Lung (tissue), 12 donors: ENCODE results near the gene MEGF10. TPM values are rescaled to one million over a fixed set of nuclear protein-coding genes. Genes with fewer than 3 reads are reported as not detected.

ENCODE experiments used
- ATAC-seq: fragments of 200-7000 bp; cut with Tn5 transposase; one replicate; pipeline ENCODE4 v1.9.1; 2020; ENCODE audit warnings: moderate number of reproducible peaks; ENCODE audit not compliant: insufficient read depth, low FRiP score
- DNase-seq, 3 donors: peaks; one replicate each; pipeline ENCODE4 v3.0.0-alpha.2; 2013 to 2017
- H3K27ac ChIP-seq, 2 donors: one replicate each; pipeline ENCODE4 v1.5.1; 2013; ENCODE audit warnings: mild to moderate bottlenecking in 2 of 2, moderate library complexity in 2 of 2, control low read depth in 1 of 2, inconsistent platforms in 1 of 2, low read depth in 1 of 2, low read length in 1 of 2
- H3K27me3 ChIP-seq, 3 donors: one replicate each; pipeline ENCODE4 v1.5.1; 2013; ENCODE audit warnings: low read length in 2 of 3; ENCODE audit not compliant: control insufficient read depth in 3 of 3, insufficient read depth in 3 of 3
- H3K36me3 ChIP-seq, 4 donors: one replicate each; pipeline ENCODE4 v1.5.1; 2013; ENCODE audit warnings: low read length in 4 of 4, mild to moderate bottlenecking in 1 of 4, moderate library complexity in 1 of 4; ENCODE audit not compliant: control insufficient read depth in 4 of 4, insufficient read depth in 4 of 4
- H3K4me1 ChIP-seq, 5 donors: one replicate each; pipeline ENCODE4 v1.5.1; 2013; ENCODE audit warnings: low read length in 5 of 5, mild to moderate bottlenecking in 2 of 5, moderate library complexity in 1 of 5; ENCODE audit not compliant: control insufficient read depth in 5 of 5, insufficient read depth in 5 of 5
- H3K4me3 ChIP-seq: one replicate; pipeline ENCODE4 v1.5.1; 2013; ENCODE audit warnings: mild to moderate bottlenecking, control low read depth, moderate library complexity
- H3K9ac ChIP-seq, 2 donors: one replicate each; pipeline ENCODE4 v1.5.1; 2013; ENCODE audit warnings: low read length in 2 of 2, control low read depth in 1 of 2; ENCODE audit not compliant: insufficient read depth in 1 of 2
- H3K9me3 ChIP-seq, 4 donors: one replicate each; pipeline ENCODE4 v1.5.1; 2013; ENCODE audit warnings: low read length in 3 of 4, mild to moderate bottlenecking in 1 of 4, moderate library complexity in 1 of 4; ENCODE audit not compliant: control insufficient read depth in 4 of 4, insufficient read depth in 3 of 4
- WGBS, 2 donors: extraction: QIAGEN DNeasy Blood & Tissue Kit; methylation state at CpG; one replicate each; pipeline ENCODE4 v1.1.7; 2013; 5-methylcytosine and 5-hydroxymethylcytosine counted together
- polyA plus RNA-seq, 2 donors: library from polyadenylated mRNA; stranded (reverse); fragments of 200-250 nt; gene quantifications; one replicate each; pipeline ENCODE4 v1.2.1, GENCODE V29; 2013
- total RNA-seq, 2 donors: library from RNA; depleted of rRNA in 1 of 2; stranded (reverse); fragments of >200 nt in 1 of 2; gene quantifications; one replicate each; pipeline ENCODE4 v1.2.1, GENCODE V29; 2014 to 2021
- TF ChIP-seq, protein P1 (sequence below): IDR thresholded peaks from 2 replicates; pipeline ENCODE4 v1.5.1; 2012; ENCODE audit warnings: mild to moderate bottlenecking; ENCODE audit errors: control extremely low read depth, extremely low read depth
- donor health status: control.
- donor health status: control.
- donor health status: Bipolar disorder and iron deficiency.
- donor health status: healthy.
- donor health status: DM: yes; HTN: yes; CAD: no.

Gene MEGF10
- total and polyA plus RNA-seq, 4 donors = 0.02 to 0.82 (median 0.12) TPM

DNA sequence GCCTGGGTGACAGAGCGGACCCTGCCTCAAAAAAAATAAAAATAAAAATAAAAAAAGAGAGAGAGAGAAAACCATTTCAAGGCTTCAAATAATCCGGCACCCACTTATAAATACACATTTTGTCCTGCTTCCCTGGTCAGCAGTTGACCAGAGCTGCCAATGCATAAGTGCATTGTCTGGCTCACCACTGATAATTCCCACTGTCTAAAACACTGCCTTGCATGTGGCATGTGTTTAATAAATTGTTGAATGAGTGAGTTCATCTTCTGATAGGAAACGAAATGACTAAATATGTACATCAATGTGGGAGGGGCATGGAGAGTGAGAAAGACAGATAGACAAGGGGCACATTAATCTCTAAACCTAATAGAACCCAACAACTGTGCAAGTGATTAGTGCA, 42.9 kb downstream of the MEGF10 start:
- Histone ChIP-seq H3K9ac (no peak overlapping the region), H3K27ac (no peak overlapping the region), H3K9me3 (no peaks in the 10 kb centered on the region), H3K27me3 (peaks cover 0 to 8% (median 0%) of the 10 kb centered on the region in 3 donors), H3K4me3 (no peak overlapping the region), H3K36me3 (no peaks in the 10 kb centered on the region), H3K4me1 (no peaks in the 10 kb centered on the region)
- DNase-seq (no peak), ATAC-seq (no peak)
- WGBS, 2 donors = 71 to 83% methylated on average over 3 of the region's 3 CpGs
- TF ChIP-seq, protein P1, sequence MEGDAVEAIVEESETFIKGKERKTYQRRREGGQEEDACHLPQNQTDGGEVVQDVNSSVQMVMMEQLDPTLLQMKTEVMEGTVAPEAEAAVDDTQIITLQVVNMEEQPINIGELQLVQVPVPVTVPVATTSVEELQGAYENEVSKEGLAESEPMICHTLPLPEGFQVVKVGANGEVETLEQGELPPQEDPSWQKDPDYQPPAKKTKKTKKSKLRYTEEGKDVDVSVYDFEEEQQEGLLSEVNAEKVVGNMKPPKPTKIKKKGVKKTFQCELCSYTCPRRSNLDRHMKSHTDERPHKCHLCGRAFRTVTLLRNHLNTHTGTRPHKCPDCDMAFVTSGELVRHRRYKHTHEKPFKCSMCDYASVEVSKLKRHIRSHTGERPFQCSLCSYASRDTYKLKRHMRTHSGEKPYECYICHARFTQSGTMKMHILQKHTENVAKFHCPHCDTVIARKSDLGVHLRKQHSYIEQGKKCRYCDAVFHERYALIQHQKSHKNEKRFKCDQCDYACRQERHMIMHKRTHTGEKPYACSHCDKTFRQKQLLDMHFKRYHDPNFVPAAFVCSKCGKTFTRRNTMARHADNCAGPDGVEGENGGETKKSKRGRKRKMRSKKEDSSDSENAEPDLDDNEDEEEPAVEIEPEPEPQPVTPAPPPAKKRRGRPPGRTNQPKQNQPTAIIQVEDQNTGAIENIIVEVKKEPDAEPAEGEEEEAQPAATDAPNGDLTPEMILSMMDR = no peak

DNA sequence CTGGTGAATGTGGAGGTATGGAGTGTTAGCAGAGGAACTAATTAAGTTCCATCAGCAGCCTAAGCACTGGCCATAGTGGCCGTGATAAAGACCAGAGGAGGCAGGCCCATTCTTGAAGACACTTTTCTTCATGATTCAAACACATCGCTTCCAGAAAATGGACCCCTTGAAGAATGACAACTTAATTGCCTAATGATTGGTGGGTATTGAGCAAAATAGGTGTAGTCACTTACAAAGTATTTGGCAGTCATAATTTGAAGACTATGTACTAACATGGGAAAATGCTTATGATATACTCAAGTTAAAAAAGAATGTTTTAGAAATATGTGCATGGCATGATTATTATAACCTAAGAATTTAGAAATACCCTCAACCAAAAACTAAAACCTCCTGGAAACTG, 44.8 kb downstream of the MEGF10 start:
- Histone ChIP-seq H3K36me3 (no peaks in the 10 kb centered on the region), H3K4me3 (no peak overlapping the region), H3K9me3 (no peaks in the 10 kb centered on the region), H3K9ac (no peak overlapping the region), H3K4me1 (no peaks in the 10 kb centered on the region), H3K27me3 (peaks cover 0 to 8% (median 0%) of the 10 kb centered on the region in 3 donors), H3K27ac (no peak overlapping the region)
- TF ChIP-seq, protein P1 = no peak
- DNase-seq (no peak), ATAC-seq (no peak)
- 85 to 86% methylated on average over 2 of the region's 2 CpGs for WGBS, 2 donors

DNA sequence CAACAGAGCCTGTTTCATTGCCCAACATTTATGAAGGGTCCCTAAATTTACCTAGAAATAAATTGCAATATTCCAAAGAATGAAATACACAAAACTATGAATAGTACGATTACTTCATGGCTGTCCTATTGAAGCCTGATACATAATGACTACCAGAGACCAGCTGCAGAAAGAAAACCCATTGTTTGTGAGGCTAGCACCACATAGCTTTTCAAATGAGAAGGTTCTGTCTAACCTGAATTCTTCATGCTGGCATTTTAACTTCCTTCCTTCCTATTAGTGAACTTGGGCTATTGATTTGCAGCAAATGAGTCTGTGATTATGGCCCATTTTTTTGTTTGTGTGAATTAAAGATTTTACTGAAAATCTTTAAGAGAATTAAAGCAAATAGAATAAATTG, 47.3 kb downstream of the MEGF10 start:
- ATAC-seq (no peak), DNase-seq (no peak)
- no peak overlapping the region for H3K4me3 ChIP-seq
- no peaks in the 10 kb centered on the region for H3K27me3 ChIP-seq
- H3K4me1 ChIP-seq = no peaks in the 10 kb centered on the region
- TF ChIP-seq, protein P1 = no peak
- no peak overlapping the region for H3K27ac ChIP-seq
- no peaks in the 10 kb centered on the region for H3K9me3 ChIP-seq
- 82 to 93% methylated on average over 1 of the region's 1 CpG for WGBS, 2 donors
- H3K9ac ChIP-seq = no peak overlapping the region
- no peaks in the 10 kb centered on the region for H3K36me3 ChIP-seq

DNA sequence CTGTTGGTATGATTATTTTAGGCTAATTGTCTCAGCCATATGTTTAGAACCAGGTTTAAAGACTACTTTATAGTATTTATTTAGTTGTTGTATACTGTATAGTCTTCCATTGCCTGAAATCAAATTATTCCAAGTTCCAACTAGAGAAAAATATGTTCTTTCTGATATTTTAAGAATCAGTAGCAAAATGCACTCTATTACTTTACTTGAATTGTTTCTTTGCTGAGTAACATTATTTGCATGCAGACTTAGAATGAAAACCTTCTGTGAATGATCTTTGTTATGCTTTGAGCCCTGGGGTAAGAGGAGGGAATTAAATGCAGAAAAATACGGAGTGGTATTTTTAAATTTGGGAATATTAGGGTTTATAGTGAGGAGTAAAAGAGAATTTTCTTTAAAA, 47.9 kb downstream of the MEGF10 start:
- Histone ChIP-seq H3K36me3 (no peaks in the 10 kb centered on the region), H3K4me1 (no peaks in the 10 kb centered on the region), H3K9me3 (no peaks in the 10 kb centered on the region), H3K9ac (no peak overlapping the region), H3K4me3 (no peak overlapping the region), H3K27me3 (no peaks in the 10 kb centered on the region), H3K27ac (no peak overlapping the region)
- WGBS, 2 donors = 82 to 87% methylated on average over 1 of the region's 1 CpG
- ATAC-seq (no peak), DNase-seq (no peak)
- TF ChIP-seq, protein P1 = no peak
